Glomerular visceral epithelial cell (primary cell): ENCODE measurements around the gene MKLN1.
"Not testable (repeated sequence)": the region's sequence is repeated elsewhere in the genome, so short reads cannot be mapped to it uniquely, and the experiment has no call there.

ENCODE experiments used
- DNase-seq: peaks from one replicate; pipeline ENCODE4 v3.0.0-alpha.2; 2016; ENCODE audit errors: extremely low spot score

The MKLN1 gene

DNA sequence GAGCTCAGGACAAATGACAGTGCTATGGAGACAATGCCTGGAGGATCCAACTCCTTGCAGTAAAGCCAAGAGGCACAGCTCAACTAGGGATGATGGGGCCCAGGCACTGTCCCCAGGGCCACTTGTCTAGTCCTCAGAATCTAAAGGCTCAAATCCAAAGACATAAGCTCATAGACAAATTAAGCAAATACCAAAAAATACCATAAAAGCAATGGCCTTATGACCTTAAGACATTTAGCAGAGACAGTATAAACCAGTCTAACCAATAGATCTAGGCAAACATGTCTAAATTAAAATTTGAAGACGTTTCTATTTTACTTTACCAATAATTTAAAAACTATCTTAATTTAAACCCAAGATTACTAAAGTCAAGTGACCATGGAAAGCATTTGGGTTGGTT lies 14.8 kb upstream of the MKLN1 start:
- DNase-seq = no peak

GRCh38 chr7:131320603-131321002 lies 7.1 kb upstream of the MKLN1 start:
- DNase-seq = no peak

- no peak for DNase-seq
Observed at GRCh38 chr7:131321656-131322055, 6.0 kb upstream of the MKLN1 start.

DNA sequence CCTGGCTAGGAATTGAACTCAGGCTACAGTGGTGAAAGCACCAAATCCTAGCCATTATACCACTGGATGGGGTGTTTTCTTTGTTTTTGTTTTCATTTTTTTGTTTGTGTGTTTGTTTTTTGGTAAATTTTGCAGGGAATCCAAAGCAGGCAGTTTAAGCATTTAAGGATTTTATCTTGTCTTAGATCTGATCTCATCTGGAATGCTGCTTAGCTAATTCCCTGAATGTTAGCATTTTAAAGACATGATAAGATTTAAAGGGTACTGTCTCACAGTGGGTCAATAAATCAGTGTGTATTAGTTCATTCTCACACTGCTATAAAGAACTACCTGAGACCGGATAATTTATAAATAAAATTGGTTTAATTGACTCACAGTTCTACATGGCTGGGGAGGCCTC lies 5.6 kb upstream of the MKLN1 start:
- DNase-seq = no peak

DNA sequence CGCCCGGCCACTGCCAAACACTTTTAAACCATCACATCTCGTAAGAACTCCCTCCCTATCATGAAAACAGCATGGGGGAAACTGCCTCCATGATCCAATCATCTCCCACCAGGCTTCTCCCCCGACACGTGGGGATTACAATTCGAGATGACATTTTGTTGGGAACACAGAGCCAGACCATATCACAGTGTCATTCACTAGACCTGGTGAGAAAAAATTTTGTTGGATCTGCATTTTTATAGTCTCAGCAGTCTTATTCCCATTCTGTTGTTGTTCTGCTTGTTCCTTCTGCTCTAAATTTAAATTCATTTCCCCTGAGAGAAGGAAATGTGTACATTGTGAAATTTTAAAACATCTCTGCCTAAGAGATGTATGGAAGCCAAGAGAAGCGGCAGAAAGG lies 4.8 kb upstream of the MKLN1 start:
- no peak for DNase-seq

GRCh38 chr7:131325179-131325840 lies 2.4 kb upstream of the MKLN1 start:
- peak; percentile 24 for DNase-seq

GRCh38 chr7:131326576-131326975 lies 1.1 kb upstream of the MKLN1 start:
- DNase-seq = peak; percentile 41

GRCh38 chr7:131327049-131327625 lies 539 bp upstream of the MKLN1 start:
- DNase-seq = peak; percentile 52

DNA sequence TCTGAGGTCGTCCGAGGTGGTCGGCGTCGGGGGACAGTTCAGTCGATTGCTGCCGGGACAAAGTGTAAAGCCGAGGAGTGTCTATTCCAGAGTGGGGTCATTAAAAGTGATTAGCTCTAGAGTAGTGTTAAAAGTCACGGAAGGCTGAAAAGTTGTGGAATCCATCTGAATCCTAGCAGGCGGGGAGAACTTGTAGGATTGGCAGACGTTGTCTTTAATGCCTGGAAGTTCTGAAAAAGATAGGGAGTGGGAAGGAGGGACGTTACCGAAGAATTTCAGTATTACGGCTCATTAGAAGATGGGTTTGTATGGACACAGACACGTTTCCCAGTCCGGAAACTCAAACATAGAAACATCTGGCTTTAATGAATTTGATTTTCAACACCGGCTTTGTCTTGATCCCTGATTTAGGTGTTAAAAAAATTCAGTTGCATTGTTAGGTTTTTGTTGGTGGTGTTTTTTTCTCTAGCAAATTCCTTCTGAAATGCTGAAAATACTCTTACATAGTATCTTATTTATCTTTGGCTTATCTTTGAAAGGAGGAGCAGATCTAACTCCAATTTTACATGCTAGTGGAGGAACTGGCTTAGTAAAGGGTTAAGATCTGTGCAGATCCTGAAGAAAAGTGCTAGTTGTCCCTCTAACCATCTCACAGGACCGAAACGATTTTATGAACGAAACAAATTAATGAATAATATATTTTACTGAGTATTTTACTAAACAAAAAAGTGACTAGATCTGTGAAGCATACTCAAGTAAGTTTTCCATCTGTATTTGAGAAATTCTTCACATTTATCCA lies 900 bp downstream of the MKLN1 start:
- peak; percentile 26 for DNase-seq

- peak; percentile 3 for DNase-seq
Observed at GRCh38 chr7:131329176-131329570, 1.5 kb downstream of the MKLN1 start.

DNA sequence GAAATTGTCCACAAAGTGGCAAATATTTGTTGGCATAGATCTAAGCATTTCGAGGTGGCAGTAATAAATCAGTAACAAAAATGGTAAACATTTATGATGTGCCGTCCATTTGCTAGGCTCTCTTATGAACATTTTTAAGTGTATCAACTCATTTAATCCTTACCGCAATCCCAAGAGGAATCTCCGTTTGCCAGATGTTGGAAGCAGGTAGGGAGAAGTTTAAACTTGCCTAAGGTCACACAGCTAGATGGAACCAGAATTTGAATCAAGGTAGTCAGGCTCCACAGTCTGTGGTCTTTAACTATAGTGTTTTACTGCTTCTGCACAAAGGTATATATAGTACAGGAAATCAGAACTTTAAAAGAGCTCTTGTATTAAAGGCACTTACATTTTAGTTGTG lies 2.6 kb downstream of the MKLN1 start:
- DNase-seq = no peak

- no peak for DNase-seq
Observed at GRCh38 chr7:131331806-131332205, 4.1 kb downstream of the MKLN1 start.

- DNase-seq = not testable (repeated sequence)
Observed at GRCh38 chr7:131332729-131333128, 5.1 kb downstream of the MKLN1 start.

DNA sequence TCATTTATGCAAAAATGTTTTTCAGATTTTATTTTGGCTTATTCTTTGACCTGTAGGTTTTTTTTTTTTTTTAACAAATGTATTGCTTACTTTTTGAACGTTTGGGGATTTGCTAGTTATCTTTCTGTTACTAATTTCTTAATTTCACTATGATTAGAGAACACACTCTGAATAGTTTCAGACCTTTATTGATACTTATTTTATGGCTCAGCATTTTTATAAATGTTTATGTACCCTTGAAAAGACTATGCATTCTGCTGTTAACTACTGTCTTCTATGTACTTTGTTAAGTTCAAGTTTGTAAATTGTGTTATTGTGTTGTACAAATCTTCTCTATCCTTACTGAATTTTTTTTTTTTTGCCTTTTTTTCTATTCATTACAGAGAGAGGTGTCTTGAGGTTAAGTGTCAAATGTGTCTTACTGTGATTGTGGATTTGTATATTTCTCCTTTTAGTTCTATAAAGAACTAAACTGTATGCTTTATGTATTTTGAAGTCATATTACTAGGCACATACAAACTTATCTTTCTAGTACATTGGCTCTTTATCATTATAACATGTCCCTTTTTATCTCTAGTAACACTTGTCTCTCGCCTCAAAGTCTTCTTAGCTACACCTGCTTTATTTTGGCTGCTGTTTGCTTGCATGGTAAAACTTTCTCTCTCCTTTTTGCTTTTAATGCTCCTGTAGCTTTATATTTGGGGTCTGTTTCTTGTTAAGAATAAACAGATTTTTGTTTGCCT lies 8.1 kb downstream of the MKLN1 start:
- DNase-seq = no peak

- no peak for DNase-seq
Observed at GRCh38 chr7:131336956-131337355, 9.3 kb downstream of the MKLN1 start.

DNA sequence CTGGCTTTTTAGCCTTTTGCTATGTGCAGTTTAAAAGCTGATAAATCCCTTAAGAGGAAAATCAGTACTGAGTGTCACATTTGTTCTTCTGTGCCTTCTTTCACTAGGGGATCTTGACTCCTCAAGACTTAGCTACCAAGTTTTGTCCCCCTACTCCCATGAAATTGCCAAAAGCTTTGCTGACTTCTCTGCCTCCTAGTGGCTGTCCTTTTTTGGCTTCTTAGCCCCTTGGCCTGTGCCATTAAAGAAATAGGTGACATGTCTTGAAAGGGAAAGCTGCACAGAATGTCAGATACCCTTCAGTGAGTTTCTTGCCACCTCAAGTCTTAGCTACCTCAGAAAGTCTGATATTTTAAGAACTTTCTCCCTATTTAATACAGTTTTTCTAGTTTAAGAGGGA lies 10.5 kb downstream of the MKLN1 start:
- no peak for DNase-seq

- no peak for DNase-seq
Observed at GRCh38 chr7:131338691-131339390, 11.2 kb downstream of the MKLN1 start.

DNA sequence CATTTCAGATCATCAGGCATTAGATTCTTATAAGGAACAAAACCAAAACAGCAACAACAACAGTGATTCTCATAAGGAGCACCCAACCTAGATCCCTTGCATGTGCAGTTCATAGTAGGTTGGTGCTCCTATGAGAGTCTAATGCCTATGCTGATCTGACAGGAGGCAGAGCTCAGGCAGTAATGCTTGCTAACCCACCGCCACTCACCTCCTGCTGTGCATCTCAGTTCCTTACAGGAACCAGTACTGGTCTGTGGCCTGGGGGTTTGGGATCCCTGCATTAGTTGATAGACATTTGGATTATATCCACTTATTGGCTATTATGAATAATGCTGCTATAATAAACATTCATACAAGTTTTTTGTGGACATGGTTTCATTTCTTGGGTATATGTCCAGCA lies 14.0 kb downstream of the MKLN1 start:
- DNase-seq = no peak

GRCh38 chr7:131342864-131343442 lies 15.3 kb downstream of the MKLN1 start:
- DNase-seq = no peak

- no peak for DNase-seq
Observed at GRCh38 chr7:131346885-131347592, 19.4 kb downstream of the MKLN1 start.

DNA sequence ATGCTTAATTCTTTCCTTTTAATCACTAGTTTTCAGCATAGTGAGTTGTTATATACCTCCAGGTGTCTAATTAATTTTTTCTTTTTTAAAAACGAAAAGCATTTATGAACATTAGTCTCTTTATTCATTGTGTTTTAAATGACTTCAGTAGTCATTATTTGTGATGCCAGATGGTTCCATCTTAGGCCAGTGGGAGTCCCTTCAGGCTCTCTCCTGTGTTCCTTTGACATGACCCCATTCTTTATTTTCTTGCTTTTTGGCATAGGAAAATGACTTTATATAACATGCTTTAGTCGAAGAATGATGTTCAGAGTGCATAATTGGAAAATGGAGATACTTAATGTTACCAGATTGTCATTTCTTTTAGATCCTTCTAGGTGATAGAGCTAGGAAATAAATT lies 24.4 kb downstream of the MKLN1 start:
- DNase-seq = no peak
